Fibroblast of the aortic adventitia (primary cell): Measurements from ENCODE around the gene RARS2. TPM values are rescaled to one million over a fixed set of nuclear protein-coding genes. Genes with fewer than 3 reads are reported as not detected.
"Not testable (repeated sequence)": the region's sequence is repeated elsewhere in the genome, so short reads cannot be mapped to it uniquely, and the experiment has no call there.

ENCODE experiments used
- DNase-seq: peaks from one replicate; pipeline ENCODE4 v3.0.0-alpha.2; 2010; ENCODE audit warnings: low read depth
- H3K4me3 ChIP-seq: 2 replicates; pipeline ENCODE4 v1.5.1; 2011; ENCODE audit warnings: low read depth, mild to moderate bottlenecking, control low read depth, low read length, moderate library complexity
- total RNA-seq: library from RNA; depleted of rRNA; stranded (reverse); fragments of >200 nt; gene quantifications from 2 replicates; pipeline ENCODE4 v1.2.3, GENCODE V29; 2012; ENCODE audit warnings: low replicate concordance
- TF ChIP-seq, protein P1 (sequence below): IDR thresholded peaks from 2 replicates; pipeline ENCODE4 v1.5.1; 2011; ENCODE audit warnings: mild to moderate bottlenecking, low read length, control low read depth, inconsistent platforms; ENCODE audit not compliant: insufficient read depth

Gene RARS2
- total RNA-seq, 1 donor: 55.0 TPM

DNA sequence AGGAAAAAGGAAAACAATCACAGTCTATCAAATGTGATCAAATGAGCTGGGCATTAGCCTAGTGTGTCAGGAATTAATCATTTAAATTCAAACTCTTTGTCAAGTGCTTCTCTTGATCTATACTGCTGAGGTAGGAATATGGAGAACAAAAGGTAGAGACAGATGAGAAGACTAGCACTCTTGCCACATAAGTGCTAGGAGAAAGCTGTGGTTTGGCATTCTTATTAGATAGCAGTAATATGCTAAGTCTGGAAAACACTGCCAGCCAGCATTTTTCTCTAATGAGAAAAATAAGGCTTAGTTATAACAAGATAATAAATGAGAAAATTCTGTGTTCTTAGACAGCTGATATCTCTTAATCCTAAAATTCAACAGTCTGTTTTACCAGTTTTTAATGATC is 39.1 kb upstream of the RARS2 start:
- peak; percentile 46 for DNase-seq
- TF ChIP-seq, protein P1, sequence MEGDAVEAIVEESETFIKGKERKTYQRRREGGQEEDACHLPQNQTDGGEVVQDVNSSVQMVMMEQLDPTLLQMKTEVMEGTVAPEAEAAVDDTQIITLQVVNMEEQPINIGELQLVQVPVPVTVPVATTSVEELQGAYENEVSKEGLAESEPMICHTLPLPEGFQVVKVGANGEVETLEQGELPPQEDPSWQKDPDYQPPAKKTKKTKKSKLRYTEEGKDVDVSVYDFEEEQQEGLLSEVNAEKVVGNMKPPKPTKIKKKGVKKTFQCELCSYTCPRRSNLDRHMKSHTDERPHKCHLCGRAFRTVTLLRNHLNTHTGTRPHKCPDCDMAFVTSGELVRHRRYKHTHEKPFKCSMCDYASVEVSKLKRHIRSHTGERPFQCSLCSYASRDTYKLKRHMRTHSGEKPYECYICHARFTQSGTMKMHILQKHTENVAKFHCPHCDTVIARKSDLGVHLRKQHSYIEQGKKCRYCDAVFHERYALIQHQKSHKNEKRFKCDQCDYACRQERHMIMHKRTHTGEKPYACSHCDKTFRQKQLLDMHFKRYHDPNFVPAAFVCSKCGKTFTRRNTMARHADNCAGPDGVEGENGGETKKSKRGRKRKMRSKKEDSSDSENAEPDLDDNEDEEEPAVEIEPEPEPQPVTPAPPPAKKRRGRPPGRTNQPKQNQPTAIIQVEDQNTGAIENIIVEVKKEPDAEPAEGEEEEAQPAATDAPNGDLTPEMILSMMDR: no peak
- H3K4me3 ChIP-seq: no peak overlapping the region

DNA sequence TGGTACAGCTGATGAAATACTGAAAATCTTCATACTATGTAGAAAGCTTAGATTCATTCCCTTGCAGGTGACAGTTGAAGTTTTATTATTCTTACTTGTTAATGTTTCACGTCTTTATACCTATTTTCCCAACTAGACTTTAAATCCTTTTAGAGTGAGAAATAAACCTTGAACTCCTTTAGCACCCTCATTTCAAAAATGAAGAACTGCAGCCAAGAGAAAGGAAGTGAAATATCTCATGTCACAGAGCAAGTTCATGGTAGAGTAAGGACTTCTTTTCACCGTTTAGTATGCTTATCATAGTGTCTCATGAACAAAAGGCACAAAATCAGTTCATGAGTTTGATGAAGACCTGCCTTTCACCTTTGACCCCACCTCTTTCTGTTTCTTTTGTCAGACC is 38.6 kb upstream of the RARS2 start:
- no peak for DNase-seq
- TF ChIP-seq, protein P1: no peak
- H3K4me3 ChIP-seq: no peak overlapping the region

DNA sequence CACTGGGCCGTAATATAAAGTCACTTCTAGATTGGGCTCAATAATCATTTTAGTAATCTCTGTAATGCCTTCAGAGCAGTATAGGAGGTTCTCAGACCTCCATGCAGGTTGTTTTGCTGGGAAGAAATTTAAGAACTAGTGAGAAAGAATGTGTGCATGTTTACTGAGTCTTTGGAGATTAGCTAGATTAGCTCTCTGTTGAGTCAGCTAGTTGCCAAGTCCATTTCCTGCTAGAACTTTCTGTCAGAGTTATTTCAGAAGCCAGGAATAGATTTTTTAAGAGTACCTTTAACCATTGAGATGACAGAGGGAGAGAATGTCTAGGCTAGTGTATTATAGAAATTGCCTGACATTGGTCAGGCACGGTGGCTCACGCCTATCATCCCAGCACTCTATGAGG is 33.5 kb upstream of the RARS2 start:
- TF ChIP-seq, protein P1: no peak
- peak; percentile 37 for DNase-seq
- H3K4me3 ChIP-seq: no peak overlapping the region

DNA sequence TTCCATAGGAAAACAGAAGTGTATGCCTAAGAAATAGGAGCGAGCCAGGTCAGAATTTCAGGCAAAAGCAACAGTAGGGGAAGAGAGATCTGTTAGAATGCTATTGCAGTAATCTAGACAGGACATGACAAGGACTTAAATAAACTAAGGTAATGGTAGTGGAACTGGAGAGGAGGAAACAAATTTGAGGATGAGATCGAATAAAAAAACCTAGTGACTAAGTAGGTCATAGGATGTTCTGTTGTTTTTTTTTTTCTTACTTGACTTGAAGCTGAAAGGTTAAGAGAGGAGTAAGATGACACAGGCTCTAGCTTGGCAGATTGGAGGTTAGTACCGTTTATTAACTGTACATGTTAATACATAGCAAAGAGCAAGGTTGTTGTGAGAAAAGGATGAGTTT is 28.7 kb upstream of the RARS2 start:
- DNase-seq: no peak
- TF ChIP-seq, protein P1: no peak

DNA sequence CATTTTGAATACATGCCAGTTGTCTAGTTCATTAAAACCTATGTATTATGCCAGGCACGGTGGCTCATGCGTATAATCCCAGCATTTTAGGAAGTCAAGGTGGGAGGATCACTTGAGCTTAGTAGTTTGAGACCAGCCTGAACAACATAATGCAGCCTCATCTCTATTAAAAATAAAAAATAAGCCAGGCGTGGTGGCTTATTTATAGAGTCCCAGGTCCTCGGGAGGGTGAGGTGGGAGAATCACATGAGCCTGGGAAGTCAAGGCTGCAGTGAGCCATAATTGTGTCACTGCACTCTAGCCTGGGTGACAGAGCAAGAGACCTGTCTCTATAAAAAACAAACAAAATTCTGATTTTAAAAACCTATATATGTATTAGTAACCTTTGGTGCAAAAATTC is 27.6 kb upstream of the RARS2 start:
- TF ChIP-seq, protein P1: no peak
- H3K4me3 ChIP-seq: no peak overlapping the region
- DNase-seq: no peak

More for the DNA sequence above, 28.7 kb upstream of the RARS2 start:
- H3K4me3 ChIP-seq: no peak overlapping the region

DNA sequence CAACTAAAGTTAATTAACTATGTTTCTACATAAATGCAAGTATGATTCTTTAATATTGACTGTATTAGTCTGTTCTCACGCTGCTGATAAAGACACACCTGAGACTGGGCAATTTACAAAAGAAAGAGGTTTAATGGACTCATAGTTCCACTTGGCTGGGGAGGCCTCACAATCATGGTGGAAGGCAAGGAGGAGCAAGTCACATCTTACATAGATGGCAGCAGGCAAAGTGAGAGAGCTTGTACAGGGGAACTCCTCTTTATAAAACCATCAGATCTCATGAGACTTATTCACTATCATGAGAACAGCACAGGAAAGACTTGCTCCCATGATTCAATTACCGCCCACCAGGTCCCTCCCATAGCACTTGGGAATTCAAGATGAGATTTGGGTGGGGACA is 23.2 kb upstream of the RARS2 start:
- not testable (repeated sequence) for H3K4me3 ChIP-seq

DNA sequence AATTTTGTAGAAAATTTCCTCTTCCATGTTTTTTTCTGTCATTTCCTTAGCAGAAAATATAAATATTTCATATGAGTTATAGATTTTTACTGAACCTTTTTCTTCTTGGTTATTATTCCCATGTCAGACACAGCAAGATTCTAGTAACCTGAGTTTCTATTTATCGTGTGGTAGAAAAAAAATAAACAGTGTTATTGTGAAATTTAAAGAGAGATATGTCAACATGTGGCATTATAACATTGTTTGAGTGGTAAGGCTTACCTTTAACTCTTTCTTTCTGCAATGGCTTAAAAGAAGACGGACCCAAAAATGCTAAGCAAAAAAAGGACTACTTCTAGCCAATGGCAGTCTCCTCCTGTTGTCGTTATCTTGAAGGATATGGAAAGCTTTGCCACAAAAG is 19.0 kb upstream of the RARS2 start:
- DNase-seq: no peak
- no peak overlapping the region for H3K4me3 ChIP-seq
- TF ChIP-seq, protein P1: no peak

More for the DNA sequence above, 23.2 kb upstream of the RARS2 start:
- not testable (repeated sequence) for DNase-seq
